ENCODE measurements around the gene DIP2A. TPM values are rescaled to one million over a fixed set of nuclear protein-coding genes. Genes with fewer than 3 reads are reported as not detected.

DIP2A gene
- polyA plus RNA-seq, 1 donor: 53.3 TPM

- no peaks in the 10 kb centered on the region for H3K9me3 ChIP-seq (ENCODE audit: control insufficient read depth, low read depth, low read length)
- no peaks in the 10 kb centered on the region for H3K36me3 ChIP-seq (ENCODE audit: control insufficient read depth, insufficient read depth, low read length)
- H3K27ac ChIP-seq (ENCODE audit: low read length): no peak overlapping the region
- DNase-seq: no peak
- no peak overlapping the region for H3K4me3 ChIP-seq (ENCODE audit: low read length)
- no peaks in the 10 kb centered on the region for H3K4me1 ChIP-seq (ENCODE audit: control insufficient read depth, insufficient read depth, low read length)
- H3K27me3 ChIP-seq (ENCODE audit: control insufficient read depth, insufficient read depth, low read length): no peaks in the 10 kb centered on the region
- WGBS (ENCODE audit: insufficient coverage, low lambda C conversion rate): 100% methylated on average over 2 of the region's 5 CpGs
These were observed 160.2 kb downstream of the DIP2A start for GRCh38 chr21:46618738-46619379.

Other genes with a start within 250 kb of the DIP2A start
- gene LSS, start 230.1 kb upstream of the DIP2A start, polyA plus RNA-seq: 33.3 TPM
- 77.5 TPM for gene MCM3AP, start 173.3 kb upstream of the DIP2A start, polyA plus RNA-seq
- gene YBEY, start 172.5 kb upstream of the DIP2A start, polyA plus RNA-seq: 22.1 TPM
- gene C21orf58, start 135.0 kb upstream of the DIP2A start, polyA plus RNA-seq: 8.7 TPM
- gene PCNT, start 134.7 kb upstream of the DIP2A start, polyA plus RNA-seq: 17.9 TPM
- 19.8 TPM for gene S100B, start 146.2 kb downstream of the DIP2A start, polyA plus RNA-seq
- gene PRMT2, start 176.8 kb downstream of the DIP2A start, polyA plus RNA-seq: 88.7 TPM